ENCODE results near the gene ATG7.

The ATG7 gene

GRCh38 chr3:11411956-11412355 is 139.8 kb downstream of the ATG7 start:
- Histone ChIP-seq H3K4me1 (ENCODE audit: control extremely low read depth in 1 of 4, control insufficient read depth in 4 of 4, insufficient read depth in 4 of 4, low read length in 3 of 4) (no peaks in the 10 kb centered on the region), H3K27me3 (replicated peaks in 2 of 5; ENCODE audit: control insufficient read depth in 4 of 5, insufficient read depth in 5 of 5, low read length in 4 of 5) (no peaks in the 10 kb centered on the region), H3K27ac (ENCODE audit: insufficient read depth in 1 of 2, low read depth in 1 of 2, low read length in 2 of 2, poor library complexity in 1 of 2, severe bottlenecking in 2 of 2) (no peak overlapping the region), H3K36me3 (ENCODE audit: control insufficient read depth in 4 of 4, insufficient read depth in 4 of 4, low read length in 3 of 4) (peaks cover 0 to 4% (median 2%) of the 10 kb centered on the region in 4 experiments), H3K9me3 (ENCODE audit: control extremely low read depth in 1 of 5, control insufficient read depth in 4 of 5, insufficient read depth in 2 of 5, low read depth in 1 of 5, low read length in 4 of 5) (peaks cover 1 to 33% (median 14%) of the 10 kb centered on the region in 5 experiments), H3K4me3 (ENCODE audit: control insufficient read depth in 1 of 7, extremely low read depth in 1 of 7, insufficient read depth in 4 of 7, low read depth in 2 of 7, low read length in 6 of 7) (no peak overlapping the region)
- CTCF ChIA-PET, result no interaction called here
- DNase-seq, result no peak
- POLR2A ChIA-PET, result interaction anchor here (0.7 kb wide), 1 partner anchor 260 kb away, joined by 3 read pairs; no protein-coding TSS in a partner anchor

GRCh38 chr3:11413071-11413470 is 140.9 kb downstream of the ATG7 start:
- Histone ChIP-seq H3K27ac (ENCODE audit: insufficient read depth in 1 of 2, low read depth in 1 of 2, low read length in 2 of 2, poor library complexity in 1 of 2, severe bottlenecking in 2 of 2) (no peak overlapping the region), H3K9me3 (ENCODE audit: control extremely low read depth in 1 of 5, control insufficient read depth in 4 of 5, insufficient read depth in 2 of 5, low read depth in 1 of 5, low read length in 4 of 5) (peaks cover 1 to 25% (median 6%) of the 10 kb centered on the region in 5 experiments), H3K27me3 (replicated peaks in 2 of 5; ENCODE audit: control insufficient read depth in 4 of 5, insufficient read depth in 5 of 5, low read length in 4 of 5) (no peaks in the 10 kb centered on the region), H3K36me3 (ENCODE audit: control insufficient read depth in 4 of 4, insufficient read depth in 4 of 4, low read length in 3 of 4) (peaks cover 0 to 4% (median under 1%) of the 10 kb centered on the region in 4 experiments), H3K4me1 (ENCODE audit: control extremely low read depth in 1 of 4, control insufficient read depth in 4 of 4, insufficient read depth in 4 of 4, low read length in 3 of 4) (no peaks in the 10 kb centered on the region), H3K4me3 (ENCODE audit: control insufficient read depth in 1 of 7, extremely low read depth in 1 of 7, insufficient read depth in 4 of 7, low read depth in 2 of 7, low read length in 6 of 7) (no peak overlapping the region)
- CTCF ChIA-PET, result no interaction called here
- no peak for DNase-seq
- WGBS (ENCODE audit: insufficient coverage), result no CpG with 5 or more reads among the region's 4 CpGs
- POLR2A ChIA-PET, result no interaction called here

- Histone ChIP-seq H3K27me3 (replicated peaks in 2 of 5; ENCODE audit: control insufficient read depth in 4 of 5, insufficient read depth in 5 of 5, low read length in 4 of 5) (no peaks in the 10 kb centered on the region), H3K36me3 (ENCODE audit: control insufficient read depth in 4 of 4, insufficient read depth in 4 of 4, low read length in 3 of 4) (peaks cover 0 to 4% (median 0%) of the 10 kb centered on the region in 4 experiments), H3K4me1 (ENCODE audit: control extremely low read depth in 1 of 4, control insufficient read depth in 4 of 4, insufficient read depth in 4 of 4, low read length in 3 of 4) (no peaks in the 10 kb centered on the region), H3K27ac (ENCODE audit: insufficient read depth in 1 of 2, low read depth in 1 of 2, low read length in 2 of 2, poor library complexity in 1 of 2, severe bottlenecking in 2 of 2) (no peak overlapping the region), H3K9me3 (ENCODE audit: control extremely low read depth in 1 of 5, control insufficient read depth in 4 of 5, insufficient read depth in 2 of 5, low read depth in 1 of 5, low read length in 4 of 5) (peaks cover 1 to 17% (median 6%) of the 10 kb centered on the region in 5 experiments), H3K4me3 (ENCODE audit: control insufficient read depth in 1 of 7, extremely low read depth in 1 of 7, insufficient read depth in 4 of 7, low read depth in 2 of 7, low read length in 6 of 7) (no peak overlapping the region)
- ChIA-PET CTCF (interaction anchor here (1.1 kb wide), 1 partner anchor 23 kb away, joined by 3 read pairs; no protein-coding TSS in a partner anchor), POLR2A (no interaction called here)
- WGBS (ENCODE audit: insufficient coverage), result no CpG with 5 or more reads among the region's 1 CpG
- DNase-seq, result no peak
Measured at GRCh38 chr3:11415099-11415498, 142.9 kb downstream of the ATG7 start.

- no peaks in the 10 kb centered on the region for H3K27me3 ChIP-seq (replicated peaks in 2 of 5; ENCODE audit: control insufficient read depth in 4 of 5, insufficient read depth in 5 of 5, low read length in 4 of 5)
- no peak overlapping the region for H3K4me3 ChIP-seq (ENCODE audit: control insufficient read depth in 1 of 7, extremely low read depth in 1 of 7, insufficient read depth in 4 of 7, low read depth in 2 of 7, low read length in 6 of 7)
- peaks cover 0 to 2% (median 0%) of the 10 kb centered on the region in 5 experiments for H3K9me3 ChIP-seq (ENCODE audit: control extremely low read depth in 1 of 5, control insufficient read depth in 4 of 5, insufficient read depth in 2 of 5, low read depth in 1 of 5, low read length in 4 of 5)
- ChIA-PET POLR2A (no interaction called here), CTCF (no interaction called here)
- DNase-seq, result no peak
- H3K4me1 ChIP-seq (ENCODE audit: control extremely low read depth in 1 of 4, control insufficient read depth in 4 of 4, insufficient read depth in 4 of 4, low read length in 3 of 4), result no peaks in the 10 kb centered on the region
- H3K36me3 ChIP-seq (ENCODE audit: control insufficient read depth in 4 of 4, insufficient read depth in 4 of 4, low read length in 3 of 4), result no peaks in the 10 kb centered on the region
- no peak overlapping the region for H3K27ac ChIP-seq (ENCODE audit: insufficient read depth in 1 of 2, low read depth in 1 of 2, low read length in 2 of 2, poor library complexity in 1 of 2, severe bottlenecking in 2 of 2)
- no CpG with 5 or more reads among the region's 1 CpG for WGBS (ENCODE audit: insufficient coverage)
Measured at GRCh38 chr3:11420066-11420465, 147.9 kb downstream of the ATG7 start.

- CTCF ChIA-PET, result interaction anchor here (1.3 kb wide), 1 partner anchor 32 kb away, joined by 3 read pairs; no protein-coding TSS in a partner anchor
- 100% methylated on average over 1 of the region's 1 CpG for WGBS (ENCODE audit: insufficient coverage)
- H3K27ac ChIP-seq (ENCODE audit: insufficient read depth in 1 of 2, low read depth in 1 of 2, low read length in 2 of 2, poor library complexity in 1 of 2, severe bottlenecking in 2 of 2), result no peak overlapping the region
Measured at GRCh38 chr3:11422291-11422690, 150.1 kb downstream of the ATG7 start.

GRCh38 chr3:11423868-11424267 is 151.7 kb downstream of the ATG7 start:
- Histone ChIP-seq H3K4me3 (ENCODE audit: control insufficient read depth in 1 of 7, extremely low read depth in 1 of 7, insufficient read depth in 4 of 7, low read depth in 2 of 7, low read length in 6 of 7) (no peak overlapping the region), H3K36me3 (ENCODE audit: control insufficient read depth in 4 of 4, insufficient read depth in 4 of 4, low read length in 3 of 4) (peaks cover 0 to 9% (median 5%) of the 10 kb centered on the region in 4 experiments), H3K4me1 (ENCODE audit: control extremely low read depth in 1 of 4, control insufficient read depth in 4 of 4, insufficient read depth in 4 of 4, low read length in 3 of 4) (no peaks in the 10 kb centered on the region), H3K27ac (ENCODE audit: insufficient read depth in 1 of 2, low read depth in 1 of 2, low read length in 2 of 2, poor library complexity in 1 of 2, severe bottlenecking in 2 of 2) (no peak overlapping the region), H3K9me3 (ENCODE audit: control extremely low read depth in 1 of 5, control insufficient read depth in 4 of 5, insufficient read depth in 2 of 5, low read depth in 1 of 5, low read length in 4 of 5) (peaks cover 0 to 4% (median under 1%) of the 10 kb centered on the region in 5 experiments), H3K27me3 (replicated peaks in 2 of 5; ENCODE audit: control insufficient read depth in 4 of 5, insufficient read depth in 5 of 5, low read length in 4 of 5) (no peaks in the 10 kb centered on the region)
- no peak for DNase-seq
- POLR2A ChIA-PET, result no interaction called here
- WGBS (ENCODE audit: insufficient coverage), result 96% methylated on average over 6 of the region's 6 CpGs
- CTCF ChIA-PET, result interaction anchor here (1.4 kb wide), 1 partner anchor 45 kb away, joined by 3 read pairs; no protein-coding TSS in a partner anchor

More at GRCh38 chr3:11422291-11422690, 150.1 kb downstream of the ATG7 start:
- peaks cover 0 to 4% (median 1%) of the 10 kb centered on the region in 5 experiments for H3K9me3 ChIP-seq (ENCODE audit: control extremely low read depth in 1 of 5, control insufficient read depth in 4 of 5, insufficient read depth in 2 of 5, low read depth in 1 of 5, low read length in 4 of 5)
- H3K4me1 ChIP-seq (ENCODE audit: control extremely low read depth in 1 of 4, control insufficient read depth in 4 of 4, insufficient read depth in 4 of 4, low read length in 3 of 4), result no peaks in the 10 kb centered on the region
- H3K4me3 ChIP-seq (ENCODE audit: control insufficient read depth in 1 of 7, extremely low read depth in 1 of 7, insufficient read depth in 4 of 7, low read depth in 2 of 7, low read length in 6 of 7), result no peak overlapping the region
- H3K27me3 ChIP-seq (replicated peaks in 2 of 5; ENCODE audit: control insufficient read depth in 4 of 5, insufficient read depth in 5 of 5, low read length in 4 of 5), result no peaks in the 10 kb centered on the region
- DNase-seq, result no peak
- peaks cover 0 to 5% (median 4%) of the 10 kb centered on the region in 4 experiments for H3K36me3 ChIP-seq (ENCODE audit: control insufficient read depth in 4 of 4, insufficient read depth in 4 of 4, low read length in 3 of 4)
- POLR2A ChIA-PET, result no interaction called here

GRCh38 chr3:11424277-11424676 is 152.1 kb downstream of the ATG7 start:
- ChIA-PET CTCF (interaction anchor here (1.4 kb wide), 1 partner anchor 45 kb away, joined by 3 read pairs; no protein-coding TSS in a partner anchor), POLR2A (no interaction called here)
- H3K4me1 ChIP-seq (ENCODE audit: control extremely low read depth in 1 of 4, control insufficient read depth in 4 of 4, insufficient read depth in 4 of 4, low read length in 3 of 4), result no peaks in the 10 kb centered on the region
- no peaks in the 10 kb centered on the region for H3K27me3 ChIP-seq (replicated peaks in 2 of 5; ENCODE audit: control insufficient read depth in 4 of 5, insufficient read depth in 5 of 5, low read length in 4 of 5)
- peaks cover 0 to 4% (median 0%) of the 10 kb centered on the region in 5 experiments for H3K9me3 ChIP-seq (ENCODE audit: control extremely low read depth in 1 of 5, control insufficient read depth in 4 of 5, insufficient read depth in 2 of 5, low read depth in 1 of 5, low read length in 4 of 5)
- no peak for DNase-seq
- H3K27ac ChIP-seq (ENCODE audit: insufficient read depth in 1 of 2, low read depth in 1 of 2, low read length in 2 of 2, poor library complexity in 1 of 2, severe bottlenecking in 2 of 2), result no peak overlapping the region
- H3K36me3 ChIP-seq (ENCODE audit: control insufficient read depth in 4 of 4, insufficient read depth in 4 of 4, low read length in 3 of 4), result peaks cover 0 to 9% (median 5%) of the 10 kb centered on the region in 4 experiments
- no peak overlapping the region for H3K4me3 ChIP-seq (ENCODE audit: control insufficient read depth in 1 of 7, extremely low read depth in 1 of 7, insufficient read depth in 4 of 7, low read depth in 2 of 7, low read length in 6 of 7)
- WGBS (ENCODE audit: insufficient coverage), result no CpG with 5 or more reads among the region's 2 CpGs
